DOHH2 (cell line): ENCODE data around the gene SERPINF2.

Experiments
- EZH2phosphoT487 ChIP-seq: fragments of 200-600 bp; sonication (generic); IDR thresholded peaks from 2 replicates; pipeline ENCODE4 v1.6.1; 2017; ENCODE audit warnings: borderline replicate concordance, mild to moderate bottlenecking, antibody characterized with exemption, low read length, moderate library complexity, mixed read lengths
- TF ChIP-seq, protein P1 (sequence below): fragments of 200-600 bp; sonication (generic); IDR thresholded peaks from one replicate; pipeline ENCODE4 v1.5.1; 2014; ENCODE audit warnings: antibody characterized with exemption, mild to moderate bottlenecking, low read depth, low read length; ENCODE audit not compliant: poor library complexity, severe bottlenecking

DNA sequence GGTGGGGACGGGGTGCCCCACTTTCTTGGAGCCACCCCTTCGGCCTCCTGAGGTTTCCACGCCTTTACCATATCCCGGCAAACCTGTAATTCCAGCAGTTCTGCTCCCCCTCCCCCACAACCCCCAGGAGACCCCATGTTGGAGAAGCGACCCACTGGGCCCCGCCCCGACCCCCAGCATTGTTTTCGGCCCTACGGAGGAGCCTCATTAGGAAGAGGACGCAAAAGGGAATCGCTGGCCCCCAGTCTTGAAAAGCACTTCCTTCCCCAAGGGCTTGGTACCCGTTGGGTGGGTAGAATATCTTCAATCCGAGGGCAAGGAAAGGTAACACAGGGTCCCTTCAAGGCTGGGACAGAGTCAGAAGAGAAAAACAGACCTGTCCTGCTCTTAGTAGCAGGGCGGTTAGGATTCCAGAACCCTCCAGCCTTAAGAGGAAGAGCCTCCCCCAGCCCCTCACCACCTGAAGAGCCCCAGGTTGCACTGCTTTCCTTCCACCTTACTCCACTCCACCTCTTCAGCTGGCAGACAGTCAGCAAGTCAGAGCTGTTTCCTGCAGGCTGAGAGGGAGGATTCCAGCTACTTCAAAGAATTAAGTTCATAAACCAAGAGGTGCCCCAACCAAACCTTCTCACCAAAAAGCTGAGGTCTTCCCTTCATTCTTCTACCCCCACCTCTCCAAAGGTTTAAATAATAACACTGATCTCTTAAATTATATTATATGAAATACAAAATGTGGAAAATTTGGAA is 31.7 kb upstream of the SERPINF2 start:
- TF ChIP-seq, protein P1, sequence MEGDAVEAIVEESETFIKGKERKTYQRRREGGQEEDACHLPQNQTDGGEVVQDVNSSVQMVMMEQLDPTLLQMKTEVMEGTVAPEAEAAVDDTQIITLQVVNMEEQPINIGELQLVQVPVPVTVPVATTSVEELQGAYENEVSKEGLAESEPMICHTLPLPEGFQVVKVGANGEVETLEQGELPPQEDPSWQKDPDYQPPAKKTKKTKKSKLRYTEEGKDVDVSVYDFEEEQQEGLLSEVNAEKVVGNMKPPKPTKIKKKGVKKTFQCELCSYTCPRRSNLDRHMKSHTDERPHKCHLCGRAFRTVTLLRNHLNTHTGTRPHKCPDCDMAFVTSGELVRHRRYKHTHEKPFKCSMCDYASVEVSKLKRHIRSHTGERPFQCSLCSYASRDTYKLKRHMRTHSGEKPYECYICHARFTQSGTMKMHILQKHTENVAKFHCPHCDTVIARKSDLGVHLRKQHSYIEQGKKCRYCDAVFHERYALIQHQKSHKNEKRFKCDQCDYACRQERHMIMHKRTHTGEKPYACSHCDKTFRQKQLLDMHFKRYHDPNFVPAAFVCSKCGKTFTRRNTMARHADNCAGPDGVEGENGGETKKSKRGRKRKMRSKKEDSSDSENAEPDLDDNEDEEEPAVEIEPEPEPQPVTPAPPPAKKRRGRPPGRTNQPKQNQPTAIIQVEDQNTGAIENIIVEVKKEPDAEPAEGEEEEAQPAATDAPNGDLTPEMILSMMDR, result no peak
- TF ChIP-seq EZH2phosphoT487, result 0 out of 2 replicates have a peak, but pooled peaks have one; percentile 84
